HepG2 (cell line): ENCODE data around the gene SELL. TPM values are rescaled to one million over a fixed set of nuclear protein-coding genes. Genes with fewer than 3 reads are reported as not detected.

Experiments used
- ATAC-seq: fragments of 200-7000 bp; cut with Tn5 transposase; 3 replicates; pipeline ENCODE4 v1.9.1; 2020; ENCODE audit warnings: mild to moderate bottlenecking, moderate library complexity
- BruUV-seq: library from RNA; stranded (reverse); fragments of 400-500 nt; replicated peaks from 2 replicates; lab custom pipeline; 2021; lab: Mats Ljungman, UMichigan
- CTCF ChIA-PET: fragments of 300-600 bp; formaldehyde crosslinking; extraction: SDS; loops from one replicate; lab custom pipeline; 2021; ENCODE audit warnings: low total read pairs, inconsistent platforms, low intra/inter-chr PET ratio; lab: Yijun Ruan, JAX
- POLR2A ChIA-PET: fragments of 350-600 bp; sonication (Branson Sonifier 250); formaldehyde crosslinking; loops from one replicate; lab custom pipeline; 2020; ENCODE audit warnings: antibody characterized with exemption, inconsistent platforms; lab: Yijun Ruan, JAX
- DNase-seq: peaks from one replicate; pipeline ENCODE4 v3.0.0-alpha.2; 2015; ENCODE audit warnings: low spot score
- FAIRE-seq: peaks from 3 replicates; lab custom pipeline; 2011; peaks lifted over from hg19 to GRCh38; lab: Jason Lieb, UNC
- H2AFZ ChIP-seq: one replicate; pipeline ENCODE4 v1.6.1; 2011; ENCODE audit warnings: low read length, inconsistent platforms
- H3K27ac ChIP-seq: fragments of 300-600 bp; 3 replicates; pipeline ENCODE4 v1.8.0; 2011; ENCODE audit warnings: mixed run types, mild to moderate bottlenecking, mixed read lengths, low read length, inconsistent platforms; ENCODE audit not compliant: insufficient read depth; ENCODE audit errors: extremely low read length
- H3K27me3 ChIP-seq, 2 experiments: fragments of 200-600 bp in 1 of 2; 2 replicates in 1 of 2; 3 replicates in 1 of 2; pipeline versions ENCODE4 v1.6.0 to v1.8.0; 2011; ENCODE audit warnings: low read length in 2 of 2, mild to moderate bottlenecking in 2 of 2, moderate library complexity in 2 of 2, inconsistent platforms in 1 of 2; ENCODE audit not compliant: insufficient read depth in 2 of 2, control insufficient read depth in 1 of 2
- H3K36me3 ChIP-seq, 2 experiments: fragments of 200-600 bp in 1 of 2; replicated peaks in 1 of 2; 2 replicates in 1 of 2; 3 replicates in 1 of 2; pipeline versions ENCODE4 v1.5.1 to v1.8.0; 2011; ENCODE audit warnings: low read length in 2 of 2, inconsistent platforms in 1 of 2; ENCODE audit not compliant: insufficient read depth in 2 of 2, control insufficient read depth in 1 of 2
- H3K4me1 ChIP-seq: 2 replicates; pipeline ENCODE4 v1.5.1; 2012; ENCODE audit warnings: low read length, inconsistent platforms; ENCODE audit not compliant: insufficient read depth
- H3K4me2 ChIP-seq: 2 replicates; pipeline ENCODE4 v1.6.0; 2011; ENCODE audit warnings: low read depth, low read length, inconsistent platforms
- H3K4me3 ChIP-seq, 3 experiments: fragments of 200-600 bp in 1 of 3; sonication (generic), shearing (Covaris generic) in 1 of 3; replicated peaks in 1 of 3; 2 replicates each; pipeline ENCODE4 v1.5.1; 2011 to 2016; ENCODE audit warnings: low read length in 3 of 3, inconsistent platforms in 2 of 3, low read depth in 2 of 3, mild to moderate bottlenecking in 2 of 3, control low read depth in 1 of 3, mixed read lengths in 1 of 3; ENCODE audit not compliant: insufficient read depth in 1 of 3
- H3K79me2 ChIP-seq: one replicate; pipeline ENCODE4 v1.6.1; 2011; ENCODE audit warnings: low read length, inconsistent platforms; ENCODE audit not compliant: insufficient read depth
- H3K9ac ChIP-seq: 2 replicates; pipeline ENCODE4 v1.6.0; 2011; ENCODE audit warnings: mild to moderate bottlenecking, low read depth, low read length, inconsistent platforms; ENCODE audit not compliant: insufficient read depth
- H3K9me3 ChIP-seq: 2 replicates; pipeline ENCODE4 v1.5.1; 2012; ENCODE audit warnings: mild to moderate bottlenecking, low read length
- H4K20me1 ChIP-seq: 2 replicates; pipeline ENCODE4 v1.6.0; 2011; ENCODE audit warnings: inconsistent platforms, mild to moderate bottlenecking, low read length, moderate library complexity; ENCODE audit not compliant: insufficient read depth
- ATF1 ChIP-seq: IDR thresholded peaks from 2 replicates; pipeline ENCODE4 v1.6.1; 2016; ENCODE audit warnings: mild to moderate bottlenecking, control low read depth
- CAMTA2 ChIP-seq: sonication (generic); formaldehyde crosslinking; IDR thresholded peaks from 2 replicates; pipeline ENCODE4 v1.4.0; 2020; ENCODE audit warnings: mild to moderate bottlenecking, missing genetic modification reagents, borderline replicate concordance
- CREB3 ChIP-seq: sonication (generic); formaldehyde crosslinking; IDR thresholded peaks from 2 replicates; pipeline ENCODE4 v1.5.0; 2020; ENCODE audit warnings: missing genetic modification reagents
- GLI4 ChIP-seq: sonication (generic); formaldehyde crosslinking; IDR thresholded peaks from 2 replicates; pipeline ENCODE4 v1.5.1; 2020; ENCODE audit warnings: missing genetic modification reagents, mild to moderate bottlenecking, moderate library complexity, borderline replicate concordance
- HES4 ChIP-seq: sonication (generic); formaldehyde crosslinking; IDR thresholded peaks from 2 replicates; pipeline ENCODE4 v1.9.0; 2021; ENCODE audit warnings: mild to moderate bottlenecking, missing genetic modification reagents, borderline replicate concordance
- HMG20A ChIP-seq: IDR thresholded peaks from 2 replicates; pipeline ENCODE4 v1.6.1; 2016; ENCODE audit warnings: borderline replicate concordance
- KLF16 ChIP-seq, 2 experiments: sonication (generic) in 1 of 2; formaldehyde crosslinking in 1 of 2; IDR thresholded peaks; 2 replicates each; pipeline versions ENCODE4 v1.6.1 to v1.8.0; 2016 to 2023; ENCODE audit warnings: missing genetic modification reagents in 2 of 2, missing compliant biosample characterization in 1 of 2
- MATR3 ChIP-seq: sonication (generic); formaldehyde crosslinking; IDR thresholded peaks from 2 replicates; pipeline ENCODE4 v1.4.0; 2020; ENCODE audit warnings: missing genetic modification reagents
- MED8 ChIP-seq: sonication (generic); formaldehyde crosslinking; IDR thresholded peaks from 2 replicates; pipeline ENCODE4 v1.8.1; 2023; ENCODE audit warnings: mild to moderate bottlenecking, missing genetic modification reagents; ENCODE audit not compliant: insufficient replicate concordance
- MTA1 ChIP-seq: sonication (generic); formaldehyde crosslinking; IDR thresholded peaks from 2 replicates; pipeline ENCODE4 v1.4.0; 2020; ENCODE audit warnings: missing genetic modification reagents, mild to moderate bottlenecking, borderline replicate concordance
- NCOR1 ChIP-seq: fragments of 200-600 bp; sonication (generic); IDR thresholded peaks from 2 replicates; pipeline ENCODE4 v1.7.0; 2017; ENCODE audit warnings: antibody characterized with exemption, low read length, borderline replicate concordance
- SMYD3 ChIP-seq: sonication (generic); formaldehyde crosslinking; IDR thresholded peaks from 2 replicates; pipeline ENCODE4 v1.8.1; 2023; ENCODE audit warnings: mild to moderate bottlenecking, missing genetic modification reagents
- SYNCRIP ChIP-seq: fragments of 200-400 bp; formaldehyde crosslinking; IDR thresholded peaks from 2 replicates; pipeline ENCODE4 v1.6.1; 2018; ENCODE audit warnings: mild to moderate bottlenecking, low read depth, low read length; ENCODE audit not compliant: insufficient read depth
- ZIK1 ChIP-seq: sonication (generic); formaldehyde crosslinking; IDR thresholded peaks from 2 replicates; pipeline ENCODE4 v1.5.0; 2020; ENCODE audit warnings: mild to moderate bottlenecking, low read depth, missing genetic modification reagents, borderline replicate concordance
- ZNF24 ChIP-seq: fragments of 450-650 bp; IDR thresholded peaks from 2 replicates; pipeline ENCODE4 v1.6.1; 2017; ENCODE audit warnings: antibody characterized with exemption, mild to moderate bottlenecking
- ZNF292 ChIP-seq: sonication (generic); formaldehyde crosslinking; IDR thresholded peaks from 2 replicates; pipeline ENCODE4 v1.8.1; 2022; ENCODE audit warnings: mild to moderate bottlenecking, low read depth, missing genetic modification reagents, borderline replicate concordance
- ZNF788 ChIP-seq: sonication (generic); formaldehyde crosslinking; IDR thresholded peaks from 2 replicates; pipeline ENCODE4 v1.5.0; 2020; ENCODE audit warnings: mild to moderate bottlenecking, missing genetic modification reagents, borderline replicate concordance
- WGBS: methylation state at CpG from one replicate; pipeline ENCODE4 v1.1.6; 2017; ENCODE audit warnings: low lambda C conversion rate; 5-methylcytosine and 5-hydroxymethylcytosine counted together
- in situ Hi-C: cut with HindIII; loops from 2 replicates; pipeline ENCODE4 v1.10.0; 2017; ENCODE audit warnings: low pct_unique_long_range_greater_than_20kb; ENCODE audit not compliant: extremely low pct_ligation_motif_present
- intact Hi-C: fragments of 100-400 bp; cut with micrococcal nuclease; formaldehyde crosslinking; loops from one replicate; pipeline ENCODE4 v1.10.0; 2022; ENCODE audit not compliant: unreplicated experiment
- polyA plus RNA-seq, 8 experiments: library from polyadenylated mRNA; depleted of rRNA in 3 of 8; stranded (reverse) in 7 of 8; unstranded in 1 of 8; fragments of >200 nt; fragmentation: Illumina TruSeq in 4 of 8; extraction: Trizol in 4 of 8; gene quantifications; 2 replicates each; pipeline versions ENCODE4 v1.2.1 to v1.2.3, GENCODE V29; 2011 to 2016; ENCODE audit warnings: low read depth in 4 of 8, missing spikeins in 1 of 8, mixed read lengths in 1 of 8; ENCODE audit not compliant: insufficient read depth in 1 of 8
- total RNA-seq, 5 experiments: library from RNA; depleted of rRNA; stranded (reverse); fragments of >200 nt; fragmentation: Illumina TruSeq; extraction: Trizol; gene quantifications; 2 replicates each; pipeline ENCODE4 v1.2.3, GENCODE V29; 2016; ENCODE audit warnings: low read depth in 1 of 5

Gene SELL
- total and polyA plus RNA-seq, 2 of the 13 experiments (the other 11 are each of a cell fraction or from before 2014, with no cell fraction given), result 0.13 to 0.18 TPM

- Histone ChIP-seq H4K20me1 (no peaks in the 10 kb centered on the region), H3K27me3 (0 out of 5 replicates have a peak, but pooled peaks cover 0 to 4% of the 10 kb centered on the region in 2 experiments), H3K27ac (no peak overlapping the region), H3K79me2 (no peaks in the 10 kb centered on the region), H2AFZ (no peak overlapping the region), H3K4me3 (no peak overlapping the region), H3K4me1 (no peaks in the 10 kb centered on the region), H3K9me3 (no peaks in the 10 kb centered on the region), H3K9ac (no peak overlapping the region), H3K4me2 (no peak overlapping the region), H3K36me3 (no peaks in the 10 kb centered on the region)
- 12% methylated on average over 3 of the region's 3 CpGs for WGBS
- no TSS peak for BruUV-seq
- intact Hi-C loops (no loop called here), in situ Hi-C loops (no loop called here)
- TF ChIP-seq HES4 (CRISPR knock-in tag) (no peak), MTA1 (CRISPR knock-in tag) (no peak), CREB3 (CRISPR knock-in tag) (no peak), ZNF292 (CRISPR knock-in tag) (no peak), ZIK1 (no peak), NCOR1 (no peak), KLF16 (CRISPR knock-in tag; IDR thresholded peaks at IDR 0.05) (no peak), SMYD3 (CRISPR knock-in tag) (no peak), CAMTA2 (CRISPR knock-in tag) (no peak), SYNCRIP (no peak), MED8 (CRISPR knock-in tag) (no peak), ATF1 (no peak), HMG20A (no peak), ZNF24 (no peak), GLI4 (CRISPR knock-in tag) (no peak), MATR3 (CRISPR knock-in tag) (no peak), ZNF788 (CRISPR knock-in tag) (no peak)
- POLR2A ChIA-PET, result no interaction called here
- CTCF ChIA-PET, result no interaction called here
- no peak for ATAC-seq
- FAIRE-seq, result no peak
- no peak for DNase-seq
Measured at GRCh38 chr1:169696273-169697100, 14.9 kb downstream of the SELL start.
